Effector CD4-positive, alpha-beta T cell (primary cell): ENCODE results near the gene C1orf21.

Experiments used
- DNase-seq: peaks from one replicate; pipeline ENCODE4 v3.0.0-alpha.2; 2020

The C1orf21 gene

DNA sequence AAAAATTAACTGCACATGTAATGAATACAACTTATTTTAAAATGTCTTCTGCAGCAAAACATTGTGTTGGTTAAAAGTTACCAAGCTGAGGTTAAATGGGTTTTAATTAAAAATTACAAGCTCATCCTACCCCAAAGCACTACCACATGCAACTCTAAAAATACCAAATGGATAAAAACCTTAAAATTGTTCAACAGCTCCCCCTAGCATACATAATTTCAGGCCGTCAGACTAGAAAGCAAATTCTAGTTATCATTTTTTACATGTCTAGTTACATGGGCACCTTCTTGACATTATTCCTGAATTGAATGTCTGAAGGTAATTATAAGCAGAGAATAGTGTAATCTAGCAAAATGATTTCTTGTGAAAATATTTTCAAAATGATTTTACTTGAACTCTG is 176.5 kb downstream of the C1orf21 start:
- no peak for DNase-seq

DNA sequence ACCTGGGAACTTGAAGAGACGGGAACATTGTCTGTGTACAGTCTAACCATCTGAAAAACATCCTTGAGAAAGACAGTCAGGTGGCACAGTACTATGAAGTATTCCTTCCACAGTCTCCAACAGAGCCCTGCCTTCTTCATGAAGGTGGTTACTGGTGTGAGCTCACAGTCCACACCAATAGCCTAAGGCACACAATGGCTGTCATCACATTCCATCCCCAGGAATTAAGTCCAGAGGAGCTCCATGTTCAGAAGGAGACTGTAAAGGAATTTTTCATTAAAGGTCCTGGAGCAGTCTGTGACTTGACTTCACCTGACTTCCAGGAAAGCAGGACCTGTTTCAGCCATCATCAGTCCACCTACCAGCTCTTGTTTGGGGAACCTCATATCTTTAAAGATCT is 180.2 kb downstream of the C1orf21 start:
- DNase-seq = no peak

DNA sequence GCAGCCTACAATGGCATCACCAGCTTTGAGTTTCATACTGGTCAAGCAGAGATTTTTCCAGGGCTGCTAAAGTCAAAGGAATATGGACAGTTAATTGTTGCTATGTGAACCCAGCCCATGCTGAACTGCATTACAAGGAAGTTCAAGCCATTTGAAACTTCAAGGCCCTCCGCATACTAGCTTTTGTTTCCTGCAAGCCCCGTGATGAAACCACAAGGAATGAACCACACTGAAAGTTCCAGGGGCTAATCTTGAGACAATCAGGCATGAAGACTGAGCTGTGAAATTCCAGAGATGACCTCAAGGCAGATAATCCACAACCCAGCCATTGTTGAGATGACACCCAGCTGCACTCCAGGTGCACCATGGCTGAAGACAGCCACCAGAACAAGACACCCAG is 180.8 kb downstream of the C1orf21 start:
- DNase-seq = no peak

DNA sequence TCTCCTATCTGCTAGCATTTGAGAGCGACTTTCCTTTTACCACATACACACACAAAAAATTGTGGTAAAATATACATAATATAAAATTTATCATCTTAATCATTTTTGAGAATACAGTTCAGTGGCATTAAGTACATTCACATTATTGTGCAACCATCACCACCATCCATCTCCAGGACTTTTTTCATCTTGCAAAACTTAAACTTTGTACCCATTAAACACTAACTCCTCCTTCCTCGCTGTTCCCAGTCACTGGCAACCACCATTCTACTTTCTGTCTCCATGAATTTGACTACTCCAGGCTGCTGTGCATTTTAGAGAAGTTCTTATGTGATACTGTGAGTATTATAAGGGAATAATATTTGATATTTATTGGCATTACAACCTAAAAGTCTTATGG is 181.3 kb downstream of the C1orf21 start:
- no peak for DNase-seq

DNA sequence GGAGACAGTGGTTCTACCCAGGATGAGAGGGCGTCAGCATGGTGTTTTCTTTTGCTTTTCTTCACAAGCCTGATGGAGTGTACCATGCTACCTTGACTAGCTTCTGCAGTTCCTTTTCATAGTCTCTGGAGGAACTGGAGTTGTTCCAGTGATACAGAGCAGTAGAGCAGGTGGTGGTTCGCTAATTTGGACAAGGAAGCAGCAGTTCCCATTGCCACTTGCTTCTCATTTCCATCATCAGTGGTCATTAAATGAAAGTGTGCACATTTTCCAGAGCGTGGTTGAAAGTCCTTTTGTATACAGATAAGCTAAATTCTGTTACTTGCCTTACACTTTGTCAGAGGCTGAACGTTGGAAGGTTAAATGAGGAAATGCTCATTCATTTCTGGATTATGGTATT is 182.3 kb downstream of the C1orf21 start:
- no peak for DNase-seq

DNA sequence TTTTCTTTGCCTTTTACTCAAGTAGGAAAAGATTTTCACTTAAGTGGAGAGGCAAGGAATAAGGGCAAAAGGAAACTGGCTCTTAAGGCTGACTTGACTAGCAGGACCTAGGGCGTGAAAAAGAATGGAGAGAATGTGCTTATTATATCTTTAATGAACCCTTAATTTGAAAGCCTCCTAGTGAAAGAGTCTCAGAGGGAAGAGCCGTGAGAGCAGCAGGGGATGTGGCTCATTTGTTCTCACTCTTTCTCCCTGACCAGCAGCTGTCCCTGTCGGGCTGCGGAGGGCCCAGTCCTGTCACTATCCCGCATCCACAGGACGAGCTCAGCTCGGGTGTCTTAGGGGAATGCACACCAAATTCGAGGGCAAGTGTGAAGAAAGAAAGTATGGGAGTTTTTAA is 187.8 kb downstream of the C1orf21 start:
- DNase-seq = no peak

DNA sequence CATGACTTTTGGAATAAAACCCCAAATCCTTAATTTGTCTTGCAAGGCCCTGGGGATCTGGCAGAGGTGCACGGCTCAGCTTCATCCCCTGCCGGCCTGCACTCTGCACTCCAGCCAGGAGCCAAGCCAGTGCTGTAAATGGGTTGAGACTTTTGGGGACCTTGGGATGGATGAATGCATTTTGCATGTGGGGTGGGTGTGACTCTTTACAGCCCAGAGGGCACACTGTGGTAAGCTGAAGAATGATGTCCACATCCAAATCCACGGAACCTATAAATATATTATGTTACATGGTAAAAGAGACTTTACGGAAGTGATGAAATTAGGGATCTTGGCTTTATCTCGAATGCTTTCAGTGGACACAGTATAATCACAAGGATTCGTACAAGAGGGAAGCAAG is 190.0 kb downstream of the C1orf21 start:
- DNase-seq = no peak

DNA sequence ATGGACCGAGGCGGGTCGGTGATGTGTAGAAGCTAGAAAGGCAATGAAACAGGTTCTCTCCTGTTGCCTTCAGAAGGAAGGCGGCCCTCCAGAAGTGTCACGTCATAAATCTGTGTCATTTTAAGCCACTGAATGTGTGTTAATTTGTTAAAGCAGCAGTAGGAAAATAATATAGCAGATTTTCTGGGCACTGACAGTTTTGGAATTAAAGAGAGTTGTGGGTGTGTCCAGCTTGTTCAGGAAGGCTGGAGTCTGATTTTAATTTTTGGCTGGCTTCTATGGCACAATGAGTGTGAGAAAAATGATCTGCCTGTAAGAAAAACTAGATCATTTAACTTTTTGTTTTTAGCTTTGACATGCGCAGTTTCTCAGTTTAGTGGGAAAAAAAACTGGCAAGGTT is 190.5 kb downstream of the C1orf21 start:
- no peak for DNase-seq

DNA sequence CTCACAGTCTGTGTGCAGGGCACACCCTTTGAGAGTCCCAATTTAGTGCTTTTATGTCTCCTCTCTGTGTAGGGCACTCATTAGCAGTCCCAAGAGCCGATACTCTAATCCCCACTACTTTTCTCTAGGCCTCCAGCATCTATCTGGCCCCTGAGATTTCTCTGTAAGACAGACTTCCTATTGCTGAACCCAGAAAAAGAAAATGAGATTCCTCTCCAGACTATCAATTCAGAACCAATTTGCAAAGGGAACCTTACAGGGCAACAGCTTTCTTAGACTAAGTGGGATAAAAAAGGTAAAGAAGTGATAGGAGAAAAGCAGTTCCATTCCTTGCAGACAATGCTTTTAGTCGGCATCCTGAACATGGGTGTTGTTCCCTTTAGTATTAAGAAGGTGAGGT is 195.6 kb downstream of the C1orf21 start:
- no peak for DNase-seq

DNA sequence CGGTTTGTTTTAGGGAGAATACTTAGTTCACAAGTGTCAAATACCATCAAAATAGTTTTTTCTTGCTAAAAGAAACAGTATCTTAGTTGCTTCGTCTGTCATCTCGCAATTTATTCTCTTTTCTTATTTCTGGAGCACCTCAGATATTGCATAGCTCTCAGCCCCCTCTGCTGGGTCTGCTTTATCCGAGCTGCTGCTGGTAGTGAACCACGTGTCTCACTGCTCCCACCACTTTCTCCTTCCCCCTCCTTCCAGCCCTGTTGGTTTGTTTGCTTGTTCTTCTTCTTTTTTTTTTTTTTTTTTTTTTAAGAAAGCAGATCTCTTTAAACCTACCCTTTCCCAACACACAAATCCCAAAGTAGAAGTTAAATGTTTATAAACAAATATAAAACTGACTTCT is 197.0 kb downstream of the C1orf21 start:
- no peak for DNase-seq

DNA sequence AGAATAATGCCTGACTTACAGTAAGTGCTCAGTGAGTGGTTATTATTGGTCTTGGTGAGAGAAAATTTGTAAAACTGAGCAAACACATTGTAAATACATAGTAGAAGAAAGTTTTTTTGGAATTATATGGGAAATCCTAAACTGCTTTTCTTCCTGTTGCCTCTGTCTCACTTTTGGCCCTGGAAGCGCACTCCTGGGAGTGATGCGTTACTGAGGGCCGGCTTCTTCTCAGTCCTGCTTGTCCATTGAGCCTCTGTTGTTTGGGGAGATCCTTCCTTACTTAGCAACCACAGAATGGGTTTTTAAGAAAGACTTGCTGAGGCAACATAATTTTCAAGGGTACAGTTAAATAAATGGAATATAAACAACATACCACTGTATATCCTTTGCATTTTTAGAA is 201.9 kb downstream of the C1orf21 start:
- no peak for DNase-seq

DNA sequence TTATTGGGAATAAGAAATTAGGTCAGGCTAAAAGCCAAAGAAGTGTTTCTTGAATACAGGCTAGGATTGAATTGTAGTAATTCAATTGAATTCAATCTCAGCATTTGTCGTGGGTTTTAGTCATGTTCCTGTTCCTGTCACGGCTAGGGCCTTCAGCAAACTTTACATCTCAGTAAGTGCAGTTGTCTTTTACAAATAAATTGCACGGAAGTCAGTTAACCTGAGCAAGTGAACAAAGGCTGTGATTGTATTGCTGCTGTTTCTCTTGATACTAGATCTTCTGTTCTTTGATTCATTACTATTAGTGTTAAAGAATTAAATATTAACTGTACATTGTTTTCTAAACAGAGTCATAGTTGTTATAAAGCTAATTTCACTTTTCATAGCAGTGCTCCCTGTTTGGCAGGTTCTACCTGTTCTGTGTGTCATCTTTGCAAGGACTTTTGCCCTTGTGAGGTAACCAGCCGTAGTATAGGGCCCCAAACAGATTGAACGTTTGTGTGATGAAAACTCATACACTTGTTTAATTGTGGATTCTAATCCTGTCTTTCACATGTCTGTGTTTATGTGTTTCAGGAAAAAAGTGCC is 203.4 kb downstream of the C1orf21 start:
- no peak for DNase-seq

DNA sequence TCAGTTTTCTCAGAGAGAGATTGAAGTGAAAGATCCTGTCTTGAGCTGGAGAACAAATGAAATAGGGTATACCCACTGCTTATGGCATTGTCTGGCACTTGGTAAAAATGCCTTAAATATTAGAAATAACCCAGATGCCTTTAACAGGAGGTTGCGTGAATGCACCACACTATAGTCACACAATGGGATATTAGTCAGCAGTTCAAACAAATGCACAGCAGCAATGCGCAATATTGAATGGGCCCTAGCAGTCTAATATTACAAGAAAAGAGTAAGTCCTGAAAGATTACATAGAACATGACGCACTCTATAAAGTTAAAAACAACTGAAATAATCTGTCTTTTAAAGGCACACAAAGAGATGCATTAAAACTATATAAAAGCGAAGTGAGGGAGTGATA is 206.8 kb downstream of the C1orf21 start:
- DNase-seq = no peak

DNA sequence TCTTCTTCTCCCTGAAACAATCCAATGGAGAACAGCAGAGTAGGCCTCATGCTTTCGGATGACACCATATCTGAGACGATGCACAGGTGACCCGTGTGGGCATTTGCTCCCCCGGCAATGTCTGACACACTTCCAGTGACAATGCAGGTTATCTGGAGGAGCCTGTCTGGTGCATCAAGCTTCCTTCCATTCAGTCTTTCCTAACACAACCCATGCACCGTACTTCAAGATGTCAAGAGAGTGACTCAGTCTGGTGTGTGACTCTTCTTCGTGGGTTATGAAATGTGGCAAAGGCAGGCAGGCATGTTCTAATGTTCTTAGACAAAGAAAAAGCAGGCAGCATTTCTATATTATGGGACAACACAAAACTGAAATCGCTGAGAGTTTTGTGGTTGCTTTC is 208.8 kb downstream of the C1orf21 start:
- no peak for DNase-seq

DNA sequence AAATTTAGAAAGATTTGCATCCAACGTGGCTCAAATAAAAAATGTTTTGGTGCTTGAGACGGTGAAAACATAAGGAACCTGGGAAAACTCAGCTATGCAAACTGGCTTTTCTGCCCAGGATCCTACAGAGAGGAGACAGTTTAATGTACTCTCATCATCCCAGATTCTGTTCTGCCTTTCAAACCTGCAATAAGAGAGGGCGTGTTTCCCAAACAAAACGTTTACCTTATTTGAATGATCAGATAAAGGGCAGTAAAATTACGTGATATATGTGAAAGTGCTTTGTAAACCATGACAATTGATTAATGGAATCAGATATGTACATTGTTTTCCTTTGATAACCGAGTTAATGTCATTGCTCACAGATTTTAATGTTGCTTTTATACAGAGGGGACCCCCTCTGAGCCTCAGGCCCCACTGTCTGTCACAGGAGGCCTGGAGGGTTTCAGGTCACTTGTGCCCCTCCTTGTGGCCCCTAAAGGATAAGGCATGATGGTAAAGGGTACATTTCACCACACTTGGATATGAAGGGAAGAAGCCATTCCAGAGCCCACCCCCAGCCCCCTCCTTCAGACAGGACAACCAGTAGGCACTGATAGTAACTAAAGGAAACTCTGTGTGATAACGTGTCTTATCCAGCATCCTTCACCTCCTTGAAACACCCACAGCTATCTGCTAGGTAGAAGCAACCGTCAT is 210.3 kb downstream of the C1orf21 start:
- DNase-seq = no peak

DNA sequence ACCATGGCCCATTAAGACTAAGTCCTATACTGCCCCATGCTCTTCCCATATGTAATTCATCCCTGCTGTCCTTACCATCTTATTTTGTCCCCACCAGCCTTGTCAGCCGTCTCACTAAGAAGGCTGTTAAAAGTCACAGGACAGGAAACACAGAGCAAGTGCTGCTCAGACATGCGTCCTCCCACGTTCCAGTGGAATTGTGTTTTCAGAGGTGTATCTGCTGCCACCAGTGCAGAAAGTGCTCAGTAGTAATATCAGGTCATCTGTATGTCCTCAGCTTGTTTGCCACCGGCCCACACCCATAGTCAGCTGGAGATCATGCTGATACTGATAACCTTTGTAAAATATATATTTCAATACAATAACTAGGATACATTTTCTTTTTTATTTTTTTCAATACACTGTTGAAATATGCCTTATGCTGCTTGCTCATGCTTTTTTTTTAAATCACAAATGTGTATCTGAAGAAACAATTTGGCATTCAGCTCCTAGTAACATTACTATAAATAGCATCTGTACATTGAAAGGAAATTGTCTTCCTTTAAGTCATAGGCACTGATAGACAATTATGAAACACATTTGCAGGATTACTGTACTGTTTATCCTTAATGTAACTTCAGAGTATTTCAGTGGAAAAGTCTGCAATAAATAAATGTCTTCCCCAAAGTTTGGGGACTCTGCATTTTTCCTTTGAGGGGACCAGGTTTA is 211.0 kb downstream of the C1orf21 start:
- no peak for DNase-seq

DNA sequence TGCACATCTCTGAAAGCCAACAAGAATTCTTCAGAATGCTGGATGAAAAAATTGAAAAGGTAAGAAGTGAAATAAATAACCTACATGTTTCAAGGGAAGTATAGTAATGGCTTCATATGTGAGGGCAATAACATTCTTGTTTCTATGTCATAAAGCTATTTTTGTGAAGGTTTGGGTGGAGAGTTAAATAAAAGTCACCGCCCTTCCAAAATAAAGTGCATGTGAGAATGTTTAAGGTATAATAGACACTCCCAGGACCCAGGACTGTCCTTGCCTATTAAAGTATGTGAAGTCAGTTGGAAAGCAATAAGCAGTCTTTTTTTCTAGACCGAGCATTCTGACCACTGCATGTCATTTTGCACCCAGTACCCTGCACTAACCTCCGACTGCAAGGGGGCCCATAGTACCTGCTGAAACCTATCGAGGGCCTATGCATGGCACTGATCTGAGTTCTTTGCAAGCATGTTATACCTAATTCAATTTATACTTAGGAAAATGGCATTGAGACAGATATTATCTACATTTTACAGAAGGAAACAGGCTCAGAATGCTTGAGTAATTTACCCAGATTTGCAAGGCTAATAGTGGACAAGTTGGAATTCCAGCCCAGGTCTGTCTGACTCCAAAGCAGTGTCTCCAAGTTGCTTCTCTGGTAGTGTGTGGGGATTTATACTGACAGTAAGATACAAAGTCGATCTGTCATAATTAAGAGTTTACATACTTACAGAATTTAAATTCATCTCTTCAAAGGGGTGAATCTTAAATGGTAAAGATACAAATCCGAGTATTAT is 211.8 kb downstream of the C1orf21 start:
- no peak for DNase-seq

DNA sequence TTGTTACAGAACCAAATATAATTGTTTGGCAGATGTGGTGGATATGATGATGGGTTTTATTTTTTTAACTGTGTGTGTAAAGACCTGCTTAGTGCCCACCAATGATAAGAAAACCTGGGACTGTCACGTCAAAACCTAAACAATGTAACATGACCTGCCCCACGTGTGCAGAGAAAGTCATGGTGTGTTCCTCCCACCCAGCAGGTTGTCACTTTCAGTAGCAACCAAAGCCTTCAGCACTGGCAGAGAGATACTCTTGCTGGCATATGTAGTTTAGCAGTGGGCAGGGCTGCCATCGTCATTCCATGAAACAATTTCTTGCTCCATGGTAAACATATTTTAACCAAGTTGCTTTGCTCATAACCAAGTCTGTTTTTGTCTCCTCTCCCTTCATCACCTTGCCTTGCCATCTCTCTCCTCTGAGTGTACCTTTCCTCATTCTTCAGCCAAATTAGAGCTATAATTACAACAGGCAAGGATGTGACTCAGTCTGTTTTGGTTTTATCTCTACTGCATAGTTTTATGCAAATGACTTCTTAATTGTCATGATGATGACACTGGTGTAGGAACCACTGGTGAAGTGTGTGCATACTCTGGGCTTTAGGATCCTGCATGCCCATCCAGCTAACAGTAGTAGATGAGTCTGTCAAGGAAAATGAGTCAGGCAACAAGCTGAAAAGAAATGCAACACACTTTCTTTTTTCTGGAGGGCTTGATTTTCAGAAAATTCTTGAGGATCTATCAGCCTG is 217.5 kb downstream of the C1orf21 start:
- no peak for DNase-seq

DNA sequence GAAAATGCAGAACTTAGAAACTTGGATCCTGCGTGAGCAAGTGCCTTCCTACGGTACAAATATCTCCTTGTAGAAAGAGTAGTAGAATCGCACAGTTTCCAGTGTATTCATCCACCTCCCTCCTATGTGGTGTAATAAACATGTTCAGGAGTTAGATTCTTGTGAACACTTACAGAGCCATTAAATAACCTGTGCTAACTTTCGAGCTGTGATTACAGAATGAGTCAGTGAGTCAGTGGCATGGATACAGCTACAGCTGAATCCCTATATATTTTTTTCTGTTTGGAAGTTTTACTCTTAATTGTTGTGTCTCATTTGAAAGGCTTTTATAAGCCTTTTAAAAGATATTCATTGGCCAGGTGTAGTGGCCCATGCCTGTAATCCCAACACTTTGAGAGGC is 219.1 kb downstream of the C1orf21 start:
- no peak for DNase-seq

DNA sequence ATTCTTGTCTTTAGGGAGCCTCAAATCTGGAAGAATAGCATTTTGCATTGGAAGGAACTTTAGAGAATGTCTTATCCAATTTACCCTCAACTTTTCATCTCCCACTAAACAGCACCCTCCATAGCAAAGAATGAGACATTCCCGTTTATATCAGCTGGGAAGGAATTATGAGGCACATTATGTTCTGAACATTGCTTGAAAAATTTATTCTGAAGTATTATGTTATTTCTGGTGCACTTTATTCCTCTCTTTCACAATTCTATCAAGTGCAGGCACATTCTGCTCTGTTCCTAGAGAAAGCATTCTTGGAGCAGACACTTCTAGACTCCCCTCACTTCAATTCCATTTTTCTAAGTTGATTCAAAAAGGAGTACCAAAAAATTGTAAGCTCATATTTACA is 220.0 kb downstream of the C1orf21 start:
- no peak for DNase-seq

DNA sequence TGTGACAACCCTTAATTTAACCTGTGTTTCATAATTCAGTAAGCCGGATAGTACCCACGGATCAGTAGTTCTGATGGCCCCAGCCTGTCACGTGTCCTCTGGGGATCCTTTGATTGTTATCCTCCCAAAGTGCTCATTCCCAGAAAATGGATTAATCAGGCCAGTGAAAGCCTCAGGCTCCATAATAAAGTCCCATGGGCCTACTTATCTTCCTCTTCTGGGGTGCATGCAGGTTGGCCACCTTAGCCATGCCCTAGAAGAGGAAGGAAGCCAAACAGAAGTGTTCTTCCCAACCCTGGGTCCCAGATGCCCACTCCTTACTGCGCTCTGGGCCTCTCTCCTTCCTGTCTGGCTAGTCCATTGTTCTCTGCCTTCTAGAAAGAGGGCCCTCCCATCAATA is 221.8 kb downstream of the C1orf21 start:
- no peak for DNase-seq

DNA sequence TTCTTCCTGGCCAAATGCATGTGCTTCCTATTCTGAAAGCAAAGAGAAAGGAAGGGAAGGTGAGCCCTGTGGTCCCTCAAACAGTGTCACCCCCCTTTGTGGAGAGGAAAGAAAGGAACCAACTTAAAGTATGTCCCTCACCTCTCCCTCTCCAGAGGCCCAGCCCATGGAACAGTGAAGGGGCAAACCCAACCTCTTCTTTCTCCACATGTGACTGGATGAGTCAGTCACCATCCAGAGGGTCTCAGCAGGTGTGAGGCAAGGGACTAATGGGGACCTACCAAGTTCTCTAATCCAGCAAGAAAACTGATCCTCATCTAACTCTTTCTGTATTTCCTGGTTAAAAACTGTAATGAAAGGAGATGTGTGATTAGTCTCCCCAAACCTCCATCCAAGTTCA is 222.2 kb downstream of the C1orf21 start:
- no peak for DNase-seq
